ENCODE measurements around the gene RASA3.
"Not testable (repeated sequence)": the region's sequence is repeated elsewhere in the genome, so short reads cannot be mapped to it uniquely, and the experiment has no call there.

Gene RASA3

GRCh38 chr13:114024603-114025404 is 107.6 kb downstream of the RASA3 start:
- no peak overlapping the region for H3K9ac ChIP-seq (ENCODE audit: low read depth, low read length)
- peaks cover 4% of the 10 kb centered on the region; the same call in 1 of the 2 replicates for H3K4me1 ChIP-seq (ENCODE audit: insufficient read depth, low read length)
- peaks cover 4% of the 10 kb centered on the region; the same call in 1 of the 2 replicates for H3K36me3 ChIP-seq (ENCODE audit: insufficient read depth, low read length)
- H3K9me3 ChIP-seq (ENCODE audit: control insufficient read depth, insufficient read depth, low read length), result no peaks in the 10 kb centered on the region

GRCh38 chr13:114023716-114024602 is 108.5 kb downstream of the RASA3 start:
- H3K9ac ChIP-seq (ENCODE audit: low read depth, low read length), result no peak overlapping the region
- H3K9me3 ChIP-seq (ENCODE audit: control insufficient read depth, insufficient read depth, low read length), result no peaks in the 10 kb centered on the region
- H3K4me1 ChIP-seq (ENCODE audit: insufficient read depth, low read length), result peaks cover 4% of the 10 kb centered on the region; the same call in 1 of the 2 replicates
- peaks cover 4% of the 10 kb centered on the region; the same call in 1 of the 2 replicates for H3K36me3 ChIP-seq (ENCODE audit: insufficient read depth, low read length)

GRCh38 chr13:114022876-114023275 is 109.5 kb downstream of the RASA3 start:
- Histone ChIP-seq H3K4me1 (ENCODE audit: insufficient read depth, low read length) (peaks cover 4% of the 10 kb centered on the region; the same call in 1 of the 2 replicates), H3K9ac (ENCODE audit: low read depth, low read length) (no peak overlapping the region), H3K9me3 (ENCODE audit: control insufficient read depth, insufficient read depth, low read length) (no peaks in the 10 kb centered on the region), H3K36me3 (ENCODE audit: insufficient read depth, low read length) (peaks cover 4% of the 10 kb centered on the region; the same call in 1 of the 2 replicates)

- Histone ChIP-seq H3K9me3 (ENCODE audit: control insufficient read depth, insufficient read depth, low read length) (no peaks in the 10 kb centered on the region), H3K4me1 (ENCODE audit: insufficient read depth, low read length) (peaks cover 4% of the 10 kb centered on the region; the same call in 1 of the 2 replicates), H3K9ac (ENCODE audit: low read depth, low read length) (no peak overlapping the region), H3K36me3 (ENCODE audit: insufficient read depth, low read length) (peaks cover 4% of the 10 kb centered on the region; the same call in 1 of the 2 replicates)
These were observed 110.1 kb downstream of the RASA3 start for GRCh38 chr13:114022309-114022669.

GRCh38 chr13:114021464-114022308 is 110.7 kb downstream of the RASA3 start:
- Histone ChIP-seq H3K36me3 (ENCODE audit: insufficient read depth, low read length) (peaks cover 4% of the 10 kb centered on the region; the same call in 1 of the 2 replicates), H3K4me1 (ENCODE audit: insufficient read depth, low read length) (peaks cover 4% of the 10 kb centered on the region; the same call in 1 of the 2 replicates), H3K9me3 (ENCODE audit: control insufficient read depth, insufficient read depth, low read length) (no peaks in the 10 kb centered on the region), H3K9ac (ENCODE audit: low read depth, low read length) (no peak overlapping the region)

- Histone ChIP-seq H3K9me3 (ENCODE audit: control insufficient read depth, insufficient read depth, low read length) (no peaks in the 10 kb centered on the region), H3K4me1 (ENCODE audit: insufficient read depth, low read length) (peaks cover 3% of the 10 kb centered on the region; the same call in 1 of the 2 replicates), H3K9ac (ENCODE audit: low read depth, low read length) (no peak overlapping the region), H3K36me3 (ENCODE audit: insufficient read depth, low read length) (peaks cover 4% of the 10 kb centered on the region; the same call in 1 of the 2 replicates)
These were observed 111.5 kb downstream of the RASA3 start for GRCh38 chr13:114020750-114021463.

GRCh38 chr13:114020134-114020533 is 112.3 kb downstream of the RASA3 start:
- not testable (repeated sequence) for H3K9ac ChIP-seq (ENCODE audit: low read depth, low read length); H3K36me3 ChIP-seq (ENCODE audit: insufficient read depth, low read length); H3K4me1 ChIP-seq (ENCODE audit: insufficient read depth, low read length); H3K9me3 ChIP-seq (ENCODE audit: control insufficient read depth, insufficient read depth, low read length)

- Histone ChIP-seq H3K36me3 (ENCODE audit: insufficient read depth, low read length) (peaks cover 8% of the 10 kb centered on the region; the same call in 1 of the 2 replicates), H3K9ac (ENCODE audit: low read depth, low read length) (no peak overlapping the region), H3K9me3 (ENCODE audit: control insufficient read depth, insufficient read depth, low read length) (no peaks in the 10 kb centered on the region), H3K4me1 (ENCODE audit: insufficient read depth, low read length) (no peaks in the 10 kb centered on the region)
These were observed 113.1 kb downstream of the RASA3 start for GRCh38 chr13:114019367-114019766.

GRCh38 chr13:114018461-114019055 is 113.9 kb downstream of the RASA3 start:
- Histone ChIP-seq H3K9me3 (ENCODE audit: control insufficient read depth, insufficient read depth, low read length) (no peaks in the 10 kb centered on the region), H3K4me1 (ENCODE audit: insufficient read depth, low read length) (no peaks in the 10 kb centered on the region), H3K36me3 (ENCODE audit: insufficient read depth, low read length) (peaks cover 8% of the 10 kb centered on the region; the same call in 1 of the 2 replicates), H3K9ac (ENCODE audit: low read depth, low read length) (no peak overlapping the region)

GRCh38 chr13:114017966-114018365 is 114.5 kb downstream of the RASA3 start:
- Histone ChIP-seq H3K9ac (ENCODE audit: low read depth, low read length) (no peak overlapping the region), H3K9me3 (ENCODE audit: control insufficient read depth, insufficient read depth, low read length) (no peaks in the 10 kb centered on the region), H3K36me3 (ENCODE audit: insufficient read depth, low read length) (peaks cover 8% of the 10 kb centered on the region; the same call in 1 of the 2 replicates), H3K4me1 (ENCODE audit: insufficient read depth, low read length) (no peaks in the 10 kb centered on the region)

- H3K9me3 ChIP-seq (ENCODE audit: control insufficient read depth, insufficient read depth, low read length), result no peaks in the 10 kb centered on the region
- H3K9ac ChIP-seq (ENCODE audit: low read depth, low read length), result no peak overlapping the region
- no peaks in the 10 kb centered on the region for H3K4me1 ChIP-seq (ENCODE audit: insufficient read depth, low read length)
- peaks cover 8% of the 10 kb centered on the region; the same call in 1 of the 2 replicates for H3K36me3 ChIP-seq (ENCODE audit: insufficient read depth, low read length)
These were observed 115.3 kb downstream of the RASA3 start for GRCh38 chr13:114017028-114017630.

GRCh38 chr13:114016321-114017027 is 115.9 kb downstream of the RASA3 start:
- Histone ChIP-seq H3K9me3 (ENCODE audit: control insufficient read depth, insufficient read depth, low read length) (no peaks in the 10 kb centered on the region), H3K9ac (ENCODE audit: low read depth, low read length) (no peak overlapping the region), H3K4me1 (ENCODE audit: insufficient read depth, low read length) (no peaks in the 10 kb centered on the region), H3K36me3 (ENCODE audit: insufficient read depth, low read length) (peaks cover 8% of the 10 kb centered on the region; the same call in 1 of the 2 replicates)
